Subcutaneous adipose tissue (tissue), 4 donors: ENCODE results near the gene TMA7B. TPM values are rescaled to one million over a fixed set of nuclear protein-coding genes. Genes with fewer than 3 reads are reported as not detected.

Source experiments
- CTCF ChIP-seq: fragments of 450-650 bp; IDR thresholded peaks from one replicate; pipeline ENCODE4 v1.5.1; 2016; ENCODE audit warnings: low read depth, mild to moderate bottlenecking, control low read depth, antibody characterized with exemption, moderate library complexity
- total RNA-seq, 4 donors: library from RNA; depleted of rRNA; stranded (reverse); fragments of >200 nt; gene quantifications; one replicate each; pipeline ENCODE4 v1.1.0, GENCODE V29; 2016

The TMA7B gene
- total RNA-seq, 4 donors from 2014 or later: not detected

GRCh38 chr22:40008726-40009291, 48.6 kb downstream of the TMA7B start:
- TF ChIP-seq CTCF: no peak

DNA sequence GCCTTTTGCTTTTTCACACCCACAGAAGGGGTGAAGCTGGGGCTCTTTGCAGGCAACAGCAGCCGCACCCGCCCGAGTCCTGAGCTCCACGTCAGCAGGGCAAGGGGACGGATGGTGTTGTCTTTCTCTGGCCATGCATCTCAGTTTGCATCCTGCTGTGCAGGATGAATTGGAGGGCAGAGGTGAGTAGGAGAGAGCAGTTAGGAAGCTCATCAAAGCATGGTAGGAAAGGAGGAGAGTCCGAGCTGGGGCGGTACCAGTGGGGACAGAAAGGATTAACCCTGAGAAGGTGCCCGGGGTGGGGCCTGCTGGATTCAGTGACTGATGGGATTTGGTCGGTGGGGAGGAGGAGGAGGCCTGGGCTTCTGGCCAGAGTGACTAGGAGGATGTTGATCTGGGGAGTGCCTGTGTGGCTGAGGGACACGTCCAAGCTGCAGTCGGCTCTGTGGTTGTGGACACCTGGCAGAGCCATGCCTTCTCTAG, 49.1 kb downstream of the TMA7B start:
- no peak for TF ChIP-seq CTCF

DNA sequence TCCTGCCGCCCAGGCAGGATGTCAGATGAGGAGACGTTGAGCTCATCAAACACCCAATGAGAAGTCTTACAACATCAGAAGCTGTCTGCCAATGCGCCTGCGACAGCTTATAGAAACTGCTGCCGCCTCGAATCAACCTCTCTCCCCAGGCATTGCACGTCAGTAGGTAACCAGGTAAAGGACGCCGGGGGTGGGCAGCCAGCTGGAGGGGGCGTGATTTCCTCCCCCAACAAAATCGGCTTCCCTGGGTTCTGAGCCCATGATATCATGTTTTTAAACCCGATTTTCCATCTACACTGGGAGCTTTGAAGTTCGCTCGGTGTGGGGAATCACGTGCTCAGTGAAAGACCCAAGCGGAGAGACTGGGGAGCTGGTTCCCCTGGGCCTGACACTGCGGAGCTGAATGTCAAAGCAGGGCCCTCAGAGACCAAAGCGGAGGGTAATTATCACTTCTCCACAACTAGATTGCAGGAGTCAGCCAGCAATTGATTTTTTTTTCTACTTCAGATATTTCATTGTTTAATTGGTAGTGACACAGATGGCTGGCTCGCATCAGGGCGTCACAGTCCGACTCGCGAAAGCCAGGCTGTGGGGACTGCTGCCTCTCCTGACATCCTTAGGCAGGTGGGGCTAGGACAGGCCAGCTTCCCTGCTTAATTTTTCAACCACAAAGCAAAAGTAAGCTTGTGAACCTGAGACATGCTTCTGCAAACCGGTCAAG, 49.9 kb downstream of the TMA7B start:
- no peak for TF ChIP-seq CTCF

- TF ChIP-seq CTCF: no peak
These were observed 50.5 kb downstream of the TMA7B start for GRCh38 chr22:40010746-40011145.

Other genes starting within 250 kb of the TMA7B start
- gene ENTHD1, start 66.6 kb upstream of the TMA7B start, total RNA-seq: under 1 TPM in 1 of 4 donors, not detected in 3; 0.22 TPM
- 1 to 10 TPM in 3 of 4 donors, under 1 TPM in 1; 0.75 to 4.8 (median 1.4) TPM for gene GRAP2, start 59.3 kb upstream of the TMA7B start, total RNA-seq
- gene FAM83F, start 34.6 kb downstream of the TMA7B start, total RNA-seq: 1 to 10 TPM in 3 of 4 donors, under 1 TPM in 1; 0.17 to 6.8 (median 3.0) TPM
- gene TNRC6B, start 217.5 kb downstream of the TMA7B start, total RNA-seq: 10 to 100 TPM; 32.6 to 37.1 (median 36.7) TPM